GM04504 (cell line): ENCODE data around the gene POTEF.
A peak's percentile ranks its signal among the peaks of the same experiment; 100 is the strongest.
"Not testable (repeated sequence)": the region's sequence is repeated elsewhere in the genome, so short reads cannot be mapped to it uniquely, and the experiment has no call there.

Experiments used
- DNase-seq: peaks from one replicate; pipeline ENCODE4 v3.0.0-alpha.2; 2012; ENCODE audit warnings: low read depth

The POTEF gene

GRCh38 chr2:130152816-130153595 is 24.0 kb upstream of the POTEF start:
- no peak for DNase-seq

GRCh38 chr2:130152136-130152815 is 23.3 kb upstream of the POTEF start:
- not testable (repeated sequence) for DNase-seq

- DNase-seq, result not testable (repeated sequence)
These were observed 22.1 kb upstream of the POTEF start for GRCh38 chr2:130151145-130151512.

- no peak for DNase-seq
These were observed 21.4 kb upstream of the POTEF start for GRCh38 chr2:130150181-130151144.

DNA sequence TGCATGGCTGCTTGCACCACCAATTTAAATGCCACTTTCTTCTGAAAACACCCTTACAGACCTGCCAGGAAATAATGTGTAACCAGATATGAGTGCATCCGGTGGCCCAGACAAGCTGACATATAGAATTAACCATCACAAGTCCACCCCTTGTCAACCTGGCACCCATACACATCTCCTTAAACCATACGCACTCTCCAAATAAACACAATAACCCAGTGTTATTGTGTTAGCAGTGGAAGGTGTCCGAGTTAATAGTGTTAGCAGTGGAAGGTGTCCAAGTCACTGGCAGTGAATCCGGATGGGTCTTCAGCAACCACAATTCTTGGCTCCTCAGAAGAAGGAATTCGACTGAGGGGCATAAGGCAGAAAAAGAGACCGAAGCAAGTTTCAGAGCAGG is 19.5 kb upstream of the POTEF start:
- DNase-seq, result not testable (repeated sequence)

DNA sequence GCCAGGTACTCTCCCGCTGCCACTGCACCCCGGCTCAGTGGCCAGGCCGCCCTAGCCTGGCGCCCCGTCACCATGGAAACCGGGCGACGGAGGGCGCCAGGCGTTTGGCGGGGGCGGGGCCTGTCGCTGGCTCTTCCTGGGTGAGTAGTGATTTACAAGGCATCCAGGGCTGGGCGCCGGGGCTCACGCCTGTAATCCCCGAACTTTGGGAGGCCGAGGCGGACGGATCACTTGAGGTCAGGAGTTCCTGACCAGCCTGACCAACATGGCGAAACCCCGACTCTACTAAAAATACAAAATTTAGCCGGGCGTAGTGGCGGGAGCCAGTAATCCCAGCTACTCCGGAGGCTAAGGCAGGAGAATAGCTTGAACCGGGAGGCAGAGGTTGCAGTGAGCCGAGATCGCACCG is 16.0 kb upstream of the POTEF start, which contains the start of gene CCDC74B:
Gene CCDC74B, minus strand, starts transcription at position 107 of the 409 bp plus-strand sequence. CDS start 116 bp downstream, outside the sequence.
- peak; percentile 8 for DNase-seq

- not testable (repeated sequence) for DNase-seq
These were observed 14.4 kb upstream of the POTEF start for GRCh38 chr2:130143266-130144039.

GRCh38 chr2:130142396-130143265 is 13.6 kb upstream of the POTEF start:
- not testable (repeated sequence) for DNase-seq

GRCh38 chr2:130141645-130142370 is 12.8 kb upstream of the POTEF start:
- DNase-seq, result not testable (repeated sequence)

GRCh38 chr2:130141002-130141401 is 12.0 kb upstream of the POTEF start:
- not testable (repeated sequence) for DNase-seq

DNA sequence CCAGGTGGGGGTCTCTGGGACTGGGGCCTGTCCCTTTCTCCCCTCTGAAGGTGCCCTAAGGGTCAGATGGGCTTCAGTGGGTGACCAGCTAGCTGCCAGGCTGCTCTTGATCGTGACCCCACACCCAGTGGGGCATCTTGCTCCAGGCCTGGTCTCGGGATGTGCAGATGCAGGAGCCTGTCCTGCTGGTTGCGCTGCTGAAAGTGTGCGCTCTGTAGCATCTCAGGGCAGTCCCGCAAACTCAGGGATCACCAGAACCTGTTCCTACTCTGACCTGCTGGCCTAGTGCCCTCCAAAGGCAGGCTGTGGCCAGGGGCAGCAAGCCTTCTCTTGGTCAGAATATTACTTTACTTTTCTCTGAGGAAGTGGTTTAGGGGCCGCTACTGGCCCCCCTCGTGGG is 11.5 kb upstream of the POTEF start:
- not testable (repeated sequence) for DNase-seq

- not testable (repeated sequence) for DNase-seq
These were observed 10.6 kb upstream of the POTEF start for GRCh38 chr2:130139331-130140280.

- DNase-seq, result not testable (repeated sequence)
These were observed 9.8 kb upstream of the POTEF start for GRCh38 chr2:130138841-130139251.

GRCh38 chr2:130138326-130138725 is 9.3 kb upstream of the POTEF start:
- DNase-seq, result not testable (repeated sequence)

DNA sequence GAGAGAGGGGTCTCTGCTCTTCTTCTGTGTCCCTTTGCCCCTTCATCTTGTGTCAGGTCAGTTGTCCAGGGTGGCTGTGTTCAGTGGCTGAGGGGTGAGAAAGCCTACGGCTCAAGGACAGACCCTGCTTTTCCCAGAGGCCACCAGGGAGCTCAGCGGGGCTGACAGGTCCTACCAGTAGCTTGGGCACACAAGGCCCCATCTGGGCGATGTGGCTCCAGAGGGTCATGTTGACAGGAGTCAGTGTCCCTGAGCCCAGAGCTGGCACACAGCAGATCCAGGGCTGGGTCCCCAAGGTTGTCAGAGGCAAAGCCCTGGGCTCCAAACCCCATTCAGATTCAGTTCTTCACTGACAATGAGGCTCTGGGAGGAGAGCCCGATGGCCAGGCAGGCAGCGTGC is 8.1 kb upstream of the POTEF start:
- not testable (repeated sequence) for DNase-seq

GRCh38 chr2:130136546-130136945 is 7.5 kb upstream of the POTEF start:
- not testable (repeated sequence) for DNase-seq

GRCh38 chr2:130135692-130136541 is 6.9 kb upstream of the POTEF start:
- no peak for DNase-seq
